DMS114 treated with DMSO at 0.1 percent for 48 hours (cell line): ENCODE data around the gene DDHD1.
A peak's percentile ranks its signal among the peaks of the same experiment; 100 is the strongest.
"Not testable (repeated sequence)": the region's sequence is repeated elsewhere in the genome, so short reads cannot be mapped to it uniquely, and the experiment has no call there.

Source experiments
- DNase-seq: peaks from one replicate; lab custom pipeline; 2025; ENCODE audit not compliant: unreplicated experiment; lab: John Stamatoyannopoulos, UW

The DDHD1 gene

GRCh38 chr14:53152184-53152886 is 788 bp downstream of the DDHD1 start:
- no peak for DNase-seq

- DNase-seq = peak; percentile 14
Measured at GRCh38 chr14:53151523-53152183, 1.5 kb downstream of the DDHD1 start.

- DNase-seq = no peak
Measured at GRCh38 chr14:53149668-53150316, 3.3 kb downstream of the DDHD1 start.

GRCh38 chr14:53148671-53149070 is 4.5 kb downstream of the DDHD1 start:
- no peak for DNase-seq

- DNase-seq = no peak
Measured at GRCh38 chr14:53147893-53148292, 5.2 kb downstream of the DDHD1 start.

GRCh38 chr14:53147208-53147607 is 5.9 kb downstream of the DDHD1 start:
- DNase-seq = no peak

- DNase-seq = no peak
Measured at GRCh38 chr14:53146739-53147138, 6.4 kb downstream of the DDHD1 start.

GRCh38 chr14:53144244-53144643 is 8.9 kb downstream of the DDHD1 start:
- DNase-seq = no peak

- DNase-seq = no peak
Measured at GRCh38 chr14:53140585-53140984, 12.5 kb downstream of the DDHD1 start.

GRCh38 chr14:53137568-53138203 is 15.4 kb downstream of the DDHD1 start:
- DNase-seq = no peak

- DNase-seq = not testable (repeated sequence)
Measured at GRCh38 chr14:53130491-53130890, 22.6 kb downstream of the DDHD1 start.

GRCh38 chr14:53128303-53129028 is 24.7 kb downstream of the DDHD1 start:
- DNase-seq = no peak

- no peak for DNase-seq
Measured at GRCh38 chr14:53127832-53128231, 25.3 kb downstream of the DDHD1 start.

GRCh38 chr14:53127151-53127550 is 26.0 kb downstream of the DDHD1 start:
- no peak for DNase-seq

GRCh38 chr14:53126731-53127130 is 26.4 kb downstream of the DDHD1 start:
- no peak for DNase-seq

GRCh38 chr14:53124786-53125185 is 28.3 kb downstream of the DDHD1 start:
- no peak for DNase-seq

GRCh38 chr14:53121419-53121818 is 31.7 kb downstream of the DDHD1 start:
- not testable (repeated sequence) for DNase-seq

GRCh38 chr14:53117479-53117878 is 35.6 kb downstream of the DDHD1 start:
- not testable (repeated sequence) for DNase-seq

- DNase-seq = no peak
Measured at GRCh38 chr14:53113989-53114388, 39.1 kb downstream of the DDHD1 start.

- DNase-seq = no peak
Measured at GRCh38 chr14:53110096-53110495, 43.0 kb downstream of the DDHD1 start.
